ENCODE measurements around the gene FGF22. TPM values are rescaled to one million over a fixed set of nuclear protein-coding genes. Genes with fewer than 3 reads are reported as not detected.

The FGF22 gene
- total and polyA plus RNA-seq, 10 of the 15 experiments (the other 5 are each of a cell fraction or from before 2014, with no cell fraction given) = 0.05 TPM; not detected in 9

DNA sequence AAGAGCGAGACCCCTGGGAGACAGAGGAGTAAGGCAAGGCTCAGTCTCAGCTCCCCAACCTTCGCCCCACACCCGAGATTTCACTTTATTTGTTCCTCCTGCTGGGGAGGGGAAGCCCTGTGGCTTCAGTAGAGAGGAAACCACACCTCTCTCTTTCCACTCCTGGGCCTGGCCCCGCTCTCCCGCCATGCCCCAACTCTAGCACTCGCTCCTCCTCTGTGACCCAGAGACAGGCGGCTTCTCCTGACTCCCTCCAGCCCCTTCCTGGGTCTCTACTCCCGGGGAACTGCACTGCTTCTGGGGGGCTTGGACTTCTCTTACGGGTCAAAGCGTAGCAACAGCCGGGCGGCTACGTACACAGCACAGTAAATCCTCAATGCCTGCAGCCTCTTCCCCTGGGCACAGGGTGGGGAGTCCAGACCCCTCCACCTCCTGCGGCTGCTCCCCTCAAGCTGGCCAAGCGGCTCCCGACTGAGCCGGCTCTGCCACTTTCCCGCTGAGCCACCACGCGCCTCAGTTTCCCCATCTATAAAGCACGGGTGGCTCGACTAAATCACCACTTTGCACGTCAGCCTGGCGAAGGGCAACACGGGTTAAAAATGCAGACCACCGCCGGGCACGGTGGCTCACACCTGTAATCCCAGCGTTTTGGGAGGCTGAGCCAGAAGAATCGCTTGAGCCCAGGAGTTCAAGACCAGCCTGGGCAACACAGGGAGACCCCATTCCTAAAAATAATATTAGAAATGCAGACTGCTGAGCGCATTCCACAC, 21.9 kb downstream of the FGF22 start:
- intact Hi-C loops (cut with micrococcal nuclease; ENCODE audit: unreplicated experiment) = loop anchor here (2.0 kb wide), 1 partner anchor 19 kb away; no protein-coding TSS in a partner anchor
- RAD21 ChIA-PET (ENCODE audit: unreplicated experiment) = interaction anchor here (1.1 kb wide), 1 partner anchor 73 kb away, joined by 4 read pairs; no protein-coding TSS in a partner anchor
- H3K36me3 ChIP-seq (ENCODE audit: control insufficient read depth in 2 of 2, insufficient read depth in 2 of 2, low read length in 1 of 2) = peaks cover 0 to 22% of the 10 kb centered on the region in 2 experiments; a peak in 3 of 4 replicates
- CTCF ChIA-PET = interaction anchor here (0.8 to 1.0 kb wide), 2 partner anchors 18 to 304 kb away, joined by 3 to 4 read pairs; no protein-coding TSS in a partner anchor
- ATAC-seq (peak; percentile 75), FAIRE-seq (peak; percentile 97), DNase-seq (ENCODE audit: low read depth, low spot score) (no peak)
- H3K27me3 ChIP-seq (replicated peaks in 1 of 2; ENCODE audit: control insufficient read depth in 2 of 2, insufficient read depth in 2 of 2, low read length in 1 of 2) = no peaks in the 10 kb centered on the region
- WGBS (ENCODE audit: insufficient coverage, insufficient replicate concordance, low lambda C conversion rate, missing lambda C conversion rate) = 2% methylated on average over 31 of the region's 31 CpGs
- H4K20me1 ChIP-seq (ENCODE audit: control insufficient read depth, insufficient read depth) = peaks cover 12% of the 10 kb centered on the region
- SMC1A ChIA-PET (ENCODE audit: uncharacterized antibody, unreplicated experiment) = no interaction called here
- H3K4me1 ChIP-seq (ENCODE audit: control insufficient read depth, insufficient read depth, low read length) = peaks cover 19% of the 10 kb centered on the region
- H3K4me2 ChIP-seq (ENCODE audit: control insufficient read depth, insufficient read depth) = peak overlapping the region; percentile 98
- POLR2A ChIA-PET = interaction anchor here (0.5 to 1.6 kb wide), 4 partner anchors 21 to 72 kb away, joined by 4 to 6 read pairs (median 4); no protein-coding TSS in a partner anchor
- BruUV-seq (replicated peaks) = TSS peak; percentile 54
- peaks cover 64% of the 10 kb centered on the region for H3K79me2 ChIP-seq (ENCODE audit: control insufficient read depth, insufficient read depth, low read length)
- H3K27ac ChIP-seq (ENCODE audit: control insufficient read depth, insufficient read depth) = peak overlapping the region; percentile 90
- H3K9ac ChIP-seq (ENCODE audit: control insufficient read depth, insufficient read depth, low read length) = peak overlapping the region; percentile 95
- H2AFZ ChIP-seq (ENCODE audit: control insufficient read depth, low read depth, low read length) = no peak overlapping the region
- H3K9me3 ChIP-seq (replicated peaks; ENCODE audit: control insufficient read depth, insufficient read depth, low read length) = no peaks in the 10 kb centered on the region; the same call in 2 of the 3 replicates
- H3K4me3 ChIP-seq = peak overlapping the region; percentile 98
- in situ Hi-C loops (cut with MboI) = no loop called here
- TF ChIP-seq BACH1 (IDR thresholded peaks at IDR 0.05; ENCODE audit: borderline replicate concordance) (0 out of 2 replicates have a peak, but pooled peaks have one; percentile 9), SPI1 (IDR thresholded peaks at IDR 0.05; ENCODE audit: borderline replicate concordance, insufficient read depth, low read depth, low read length) (0 out of 2 replicates have a peak, but pooled peaks have one; percentile 11), RAD21 (IDR thresholded peaks at IDR 0.05; ENCODE audit: insufficient read depth, low read depth, low read length) (0 out of 2 replicates have a peak, but pooled peaks have one; percentile 0), BHLHE40 (IDR thresholded peaks at IDR 0.05; ENCODE audit: borderline replicate concordance in 1 of 2, low read depth in 2 of 2, low read length in 1 of 2) (0 out of 4 replicates have a peak, but pooled peaks of 1 of the 2 experiments have one; percentile 11), CREB1 (IDR thresholded peaks at IDR 0.05; ENCODE audit: low read depth) (0 out of 2 replicates have a peak, but pooled peaks have one; percentile 12), YBX1 (IDR thresholded peaks at IDR 0.05) (no peak), TBL1XR1 (IDR thresholded peaks at IDR 0.05; ENCODE audit: low read depth, low read length) (no peak), POLR2A (IDR thresholded peaks at IDR 0.05; ENCODE audit: low read depth, low read length) (peak; percentile 38; the same call in 1 of the 2 replicates), EZH2 (IDR thresholded peaks at IDR 0.05; ENCODE audit: borderline replicate concordance, control insufficient read depth, low read depth, low read length) (no peak), RCOR1 (conservative IDR thresholded peaks at IDR 0.05; ENCODE audit: low read depth, low read length) (no peak), MYB (IDR thresholded peaks at IDR 0.05; ENCODE audit: borderline replicate concordance, low read depth, low read length) (no peak), YY1 (IDR thresholded peaks at IDR 0.05; ENCODE audit: low read depth, low read length) (peak; percentile 56; the same call in 1 of the 2 replicates), RUNX3 (IDR thresholded peaks at IDR 0.05; ENCODE audit: low read length) (peak; percentile 82), IKZF1 (conservative IDR thresholded peaks at IDR 0.05) (peak; percentile 11; the same call in 1 of the 2 replicates), SREBF2 (IDR thresholded peaks at IDR 0.05; ENCODE audit: low read length) (no peak), NR2F1 (conservative IDR thresholded peaks at IDR 0.05) (no peak), SIN3A (IDR thresholded peaks at IDR 0.05; ENCODE audit: low read depth, low read length) (peak; percentile 22; the same call in 1 of the 2 replicates), MXI1 (IDR thresholded peaks at IDR 0.05; ENCODE audit: low read depth, low read length) (peak; percentile 17; the same call in 1 of the 2 replicates)
- TF ChIP-seq, protein P1, sequence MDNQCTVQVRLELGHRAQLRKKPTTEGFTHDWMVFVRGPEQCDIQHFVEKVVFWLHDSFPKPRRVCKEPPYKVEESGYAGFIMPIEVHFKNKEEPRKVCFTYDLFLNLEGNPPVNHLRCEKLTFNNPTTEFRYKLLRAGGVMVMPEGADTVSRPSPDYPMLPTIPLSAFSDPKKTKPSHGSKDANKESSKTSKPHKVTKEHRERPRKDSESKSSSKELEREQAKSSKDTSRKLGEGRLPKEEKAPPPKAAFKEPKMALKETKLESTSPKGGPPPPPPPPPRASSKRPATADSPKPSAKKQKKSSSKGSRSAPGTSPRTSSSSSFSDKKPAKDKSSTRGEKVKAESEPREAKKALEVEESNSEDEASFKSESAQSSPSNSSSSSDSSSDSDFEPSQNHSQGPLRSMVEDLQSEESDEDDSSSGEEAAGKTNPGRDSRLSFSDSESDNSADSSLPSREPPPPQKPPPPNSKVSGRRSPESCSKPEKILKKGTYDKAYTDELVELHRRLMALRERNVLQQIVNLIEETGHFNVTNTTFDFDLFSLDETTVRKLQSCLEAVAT (IDR thresholded peaks at IDR 0.05) = 0 out of 2 replicates have a peak, but pooled peaks have one; percentile 42
- TF ChIP-seq, protein P2, sequence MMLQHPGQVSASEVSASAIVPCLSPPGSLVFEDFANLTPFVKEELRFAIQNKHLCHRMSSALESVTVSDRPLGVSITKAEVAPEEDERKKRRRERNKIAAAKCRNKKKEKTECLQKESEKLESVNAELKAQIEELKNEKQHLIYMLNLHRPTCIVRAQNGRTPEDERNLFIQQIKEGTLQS (IDR thresholded peaks at IDR 0.05; ENCODE audit: borderline replicate concordance, extremely low read depth, low read depth, low read length) = no peak
- TF ChIP-seq, protein P3, sequence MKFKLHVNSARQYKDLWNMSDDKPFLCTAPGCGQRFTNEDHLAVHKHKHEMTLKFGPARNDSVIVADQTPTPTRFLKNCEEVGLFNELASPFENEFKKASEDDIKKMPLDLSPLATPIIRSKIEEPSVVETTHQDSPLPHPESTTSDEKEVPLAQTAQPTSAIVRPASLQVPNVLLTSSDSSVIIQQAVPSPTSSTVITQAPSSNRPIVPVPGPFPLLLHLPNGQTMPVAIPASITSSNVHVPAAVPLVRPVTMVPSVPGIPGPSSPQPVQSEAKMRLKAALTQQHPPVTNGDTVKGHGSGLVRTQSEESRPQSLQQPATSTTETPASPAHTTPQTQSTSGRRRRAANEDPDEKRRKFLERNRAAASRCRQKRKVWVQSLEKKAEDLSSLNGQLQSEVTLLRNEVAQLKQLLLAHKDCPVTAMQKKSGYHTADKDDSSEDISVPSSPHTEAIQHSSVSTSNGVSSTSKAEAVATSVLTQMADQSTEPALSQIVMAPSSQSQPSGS (IDR thresholded peaks at IDR 0.05; ENCODE audit: low read length) = no peak

Data from GM12878 (cell line).